Measurements from ENCODE around the gene ATXN7L1. TPM values are rescaled to one million over a fixed set of nuclear protein-coding genes. Genes with fewer than 3 reads are reported as not detected.

ATXN7L1 gene
- total RNA-seq, 1 donor from 2014 or later, result 2.4 TPM

GRCh38 chr7:105821527-105821926 lies 54.9 kb downstream of the ATXN7L1 start:
- TF ChIP-seq, protein P1, sequence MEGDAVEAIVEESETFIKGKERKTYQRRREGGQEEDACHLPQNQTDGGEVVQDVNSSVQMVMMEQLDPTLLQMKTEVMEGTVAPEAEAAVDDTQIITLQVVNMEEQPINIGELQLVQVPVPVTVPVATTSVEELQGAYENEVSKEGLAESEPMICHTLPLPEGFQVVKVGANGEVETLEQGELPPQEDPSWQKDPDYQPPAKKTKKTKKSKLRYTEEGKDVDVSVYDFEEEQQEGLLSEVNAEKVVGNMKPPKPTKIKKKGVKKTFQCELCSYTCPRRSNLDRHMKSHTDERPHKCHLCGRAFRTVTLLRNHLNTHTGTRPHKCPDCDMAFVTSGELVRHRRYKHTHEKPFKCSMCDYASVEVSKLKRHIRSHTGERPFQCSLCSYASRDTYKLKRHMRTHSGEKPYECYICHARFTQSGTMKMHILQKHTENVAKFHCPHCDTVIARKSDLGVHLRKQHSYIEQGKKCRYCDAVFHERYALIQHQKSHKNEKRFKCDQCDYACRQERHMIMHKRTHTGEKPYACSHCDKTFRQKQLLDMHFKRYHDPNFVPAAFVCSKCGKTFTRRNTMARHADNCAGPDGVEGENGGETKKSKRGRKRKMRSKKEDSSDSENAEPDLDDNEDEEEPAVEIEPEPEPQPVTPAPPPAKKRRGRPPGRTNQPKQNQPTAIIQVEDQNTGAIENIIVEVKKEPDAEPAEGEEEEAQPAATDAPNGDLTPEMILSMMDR (IDR thresholded peaks at IDR 0.05; ENCODE audit: insufficient read depth, low read length, severe bottlenecking), result no peak
- Histone ChIP-seq H3K27me3 (ENCODE audit: control insufficient read depth, insufficient read depth, low read length) (no peaks in the 10 kb centered on the region), H3K36me3 (ENCODE audit: control insufficient read depth, insufficient read depth, low read length) (no peaks in the 10 kb centered on the region), H3K4me3 (ENCODE audit: low read depth, low read length) (no peak overlapping the region)
- DNase-seq (ENCODE audit: low read depth) (no peak), FAIRE-seq (no peak)

DNA sequence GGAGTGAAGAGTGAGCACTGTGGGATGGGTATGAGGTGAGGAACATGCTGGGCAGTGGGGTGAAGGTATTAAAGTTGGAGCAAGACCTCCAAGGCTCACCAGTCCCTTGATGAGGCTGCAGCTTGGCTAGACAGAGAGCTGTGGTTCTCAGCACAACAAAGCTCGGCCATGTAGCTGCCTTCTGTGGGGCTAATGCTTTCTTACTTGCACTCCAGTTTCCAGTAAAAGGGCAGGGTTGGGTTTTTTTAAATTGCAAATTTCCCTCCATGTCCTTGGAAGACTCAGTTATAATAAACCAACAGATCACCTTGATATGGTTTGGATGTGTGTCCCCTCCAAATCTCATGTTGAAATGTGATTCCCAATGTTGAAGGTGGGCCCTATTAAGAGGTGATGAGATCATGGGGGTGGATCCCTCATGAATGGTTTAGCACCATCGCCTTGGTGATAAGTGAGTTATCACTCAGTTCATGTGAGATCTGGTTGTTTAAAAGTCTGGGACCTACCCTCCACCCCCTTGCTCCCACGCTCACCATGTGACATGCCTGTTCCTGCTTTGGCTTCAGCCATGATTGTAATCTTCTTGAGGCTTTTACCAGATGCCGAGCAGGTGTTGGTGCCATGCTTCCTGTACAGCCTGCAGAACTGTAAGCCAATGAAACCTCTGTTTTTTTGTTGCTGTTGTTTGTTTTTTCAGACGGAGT lies 55.9 kb downstream of the ATXN7L1 start:
- Histone ChIP-seq H3K36me3 (ENCODE audit: control insufficient read depth, insufficient read depth, low read length) (no peaks in the 10 kb centered on the region), H3K27me3 (ENCODE audit: control insufficient read depth, insufficient read depth, low read length) (no peaks in the 10 kb centered on the region), H3K4me3 (ENCODE audit: low read depth, low read length) (no peak overlapping the region)
- FAIRE-seq, result no peak
- DNase-seq (ENCODE audit: low read depth), result no peak
- TF ChIP-seq, protein P1 (IDR thresholded peaks at IDR 0.05; ENCODE audit: insufficient read depth, low read length, severe bottlenecking), result no peak

DNA sequence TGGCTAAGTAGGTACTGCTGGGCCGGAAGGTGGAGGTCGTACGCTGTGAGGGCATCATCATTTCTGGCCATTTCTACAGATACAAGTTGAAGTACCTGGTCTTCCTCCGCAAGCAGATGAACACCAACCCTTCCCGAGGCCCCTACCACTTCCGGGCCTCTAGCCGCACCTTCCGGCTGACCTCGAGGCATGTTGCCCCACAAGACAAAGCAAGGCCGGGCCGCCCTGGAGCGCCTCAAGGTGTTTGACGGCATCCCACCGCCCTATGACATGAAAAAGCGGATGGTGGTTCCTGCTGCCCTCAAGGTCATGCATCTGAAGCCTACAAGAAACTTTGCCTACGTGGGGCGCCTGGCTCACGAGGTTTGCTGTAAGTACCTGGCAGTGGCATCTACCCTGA lies 56.8 kb downstream of the ATXN7L1 start:
- no peak for FAIRE-seq
- TF ChIP-seq, protein P1 (IDR thresholded peaks at IDR 0.05; ENCODE audit: insufficient read depth, low read length, severe bottlenecking), result no peak
- Histone ChIP-seq H3K36me3 (ENCODE audit: control insufficient read depth, insufficient read depth, low read length) (no peaks in the 10 kb centered on the region), H3K4me3 (ENCODE audit: low read depth, low read length) (no peak overlapping the region), H3K27me3 (ENCODE audit: control insufficient read depth, insufficient read depth, low read length) (no peaks in the 10 kb centered on the region)
- DNase-seq (ENCODE audit: low read depth), result no peak

- Histone ChIP-seq H3K27me3 (ENCODE audit: control insufficient read depth, insufficient read depth, low read length) (no peaks in the 10 kb centered on the region), H3K4me3 (ENCODE audit: low read depth, low read length) (no peak overlapping the region), H3K36me3 (ENCODE audit: control insufficient read depth, insufficient read depth, low read length) (no peaks in the 10 kb centered on the region)
- DNase-seq (ENCODE audit: low read depth) (no peak), FAIRE-seq (no peak)
- TF ChIP-seq, protein P1 (IDR thresholded peaks at IDR 0.05; ENCODE audit: insufficient read depth, low read length, severe bottlenecking), result no peak
These were observed 59.3 kb downstream of the ATXN7L1 start for GRCh38 chr7:105816954-105817615.

DNA sequence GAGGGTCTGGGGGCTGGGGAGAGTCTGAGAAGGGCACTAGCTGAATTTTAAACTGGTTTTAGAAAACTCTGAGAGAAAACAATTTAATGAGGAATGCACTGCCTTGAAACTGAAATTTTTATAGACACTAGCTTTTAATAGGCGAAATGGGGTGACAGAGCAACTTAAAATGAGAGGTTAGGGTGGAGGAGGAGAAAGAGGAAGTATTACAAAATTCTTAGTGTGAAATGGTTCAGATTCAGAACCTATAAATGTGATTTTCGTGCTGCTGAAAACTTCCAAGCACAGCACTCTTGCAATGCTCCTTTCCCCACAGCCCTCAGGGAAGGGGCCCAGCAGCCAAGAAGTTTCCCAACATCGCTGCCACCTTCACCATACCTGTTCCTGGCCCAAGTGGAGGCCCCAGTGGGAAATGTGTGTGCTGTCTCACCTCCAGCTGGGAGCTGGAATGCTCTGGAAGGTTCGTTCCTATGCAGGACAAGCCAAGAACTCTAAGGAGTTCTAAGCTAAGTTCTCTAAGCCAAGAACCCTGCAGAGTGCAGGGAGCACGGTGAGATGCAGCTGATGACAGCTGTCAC lies 60.0 kb downstream of the ATXN7L1 start:
- H3K4me3 ChIP-seq (ENCODE audit: low read depth, low read length), result no peak overlapping the region
- FAIRE-seq (no peak), DNase-seq (ENCODE audit: low read depth) (no peak)
- H3K36me3 ChIP-seq (ENCODE audit: control insufficient read depth, insufficient read depth, low read length), result no peaks in the 10 kb centered on the region
- TF ChIP-seq, protein P1 (IDR thresholded peaks at IDR 0.05; ENCODE audit: insufficient read depth, low read length, severe bottlenecking), result no peak
- no peaks in the 10 kb centered on the region for H3K27me3 ChIP-seq (ENCODE audit: control insufficient read depth, insufficient read depth, low read length)
